MM.1S (cell line): ENCODE results near the gene PPA2.

ENCODE experiments used
- DNase-seq: peaks from one replicate; pipeline ENCODE4 v3.0.0-alpha.2; 2015
- H2AFZ ChIP-seq: fragments of 300-600 bp; sonication (generic); 2 replicates; pipeline ENCODE4 v1.6.0; 2016; ENCODE audit warnings: antibody characterized with exemption, low read length
- H3F3A ChIP-seq: fragments of 300-600 bp; sonication (generic); 2 replicates; pipeline ENCODE4 v1.6.1; 2016; ENCODE audit warnings: mild to moderate bottlenecking, antibody characterized with exemption, low read length, moderate library complexity, mixed read lengths; ENCODE audit not compliant: insufficient read depth
- H3K27ac ChIP-seq: fragments of 300-600 bp; sonication (generic); 2 replicates; pipeline ENCODE4 v1.5.1; 2016; ENCODE audit warnings: mild to moderate bottlenecking, low read length
- H3K27me3 ChIP-seq: fragments of 300-600 bp; sonication (generic); replicated peaks from 2 replicates; pipeline ENCODE4 v1.6.0; 2016; ENCODE audit warnings: low read length; ENCODE audit not compliant: insufficient read depth
- H3K36me3 ChIP-seq: fragments of 300-600 bp; sonication (generic); replicated peaks from 2 replicates; pipeline ENCODE4 v1.6.1; 2016; ENCODE audit warnings: mild to moderate bottlenecking, low read length, mixed read lengths; ENCODE audit not compliant: insufficient read depth
- H3K4me1 ChIP-seq: fragments of 300-600 bp; sonication (generic); 2 replicates; pipeline ENCODE4 v1.6.1; 2016; ENCODE audit warnings: low read length, mixed read lengths
- H3K4me2 ChIP-seq: fragments of 300-600 bp; sonication (generic); 2 replicates; pipeline ENCODE4 v1.6.0; 2016; ENCODE audit warnings: low read depth, low read length
- H3K4me3 ChIP-seq: fragments of 300-600 bp; sonication (generic); 2 replicates; pipeline ENCODE4 v1.5.1; 2016; ENCODE audit warnings: low read length, mixed read lengths
- H3K79me2 ChIP-seq: fragments of 300-600 bp; sonication (generic); 2 replicates; pipeline ENCODE4 v1.6.1; 2016; ENCODE audit warnings: mixed run types, low read length, mixed read lengths
- H3K9ac ChIP-seq: fragments of 300-600 bp; sonication (generic); 2 replicates; pipeline ENCODE4 v1.6.1; 2016; ENCODE audit warnings: low read length, mixed read lengths
- H3K9me2 ChIP-seq: fragments of 300-600 bp; sonication (generic); replicated peaks from 2 replicates; pipeline ENCODE4 v1.6.1; 2016; ENCODE audit warnings: mild to moderate bottlenecking, low read length, mixed read lengths; ENCODE audit not compliant: insufficient read depth
- H3K9me3 ChIP-seq: fragments of 300-600 bp; sonication (generic); replicated peaks from 2 replicates; pipeline ENCODE4 v1.6.1; 2016; ENCODE audit warnings: mild to moderate bottlenecking, low read length, mixed read lengths; ENCODE audit not compliant: insufficient read depth
- H4K20me1 ChIP-seq: fragments of 300-600 bp; sonication (generic); 2 replicates; pipeline ENCODE4 v1.6.1; 2016; ENCODE audit warnings: mild to moderate bottlenecking, low read length, moderate library complexity, mixed read lengths; ENCODE audit not compliant: insufficient read depth
- EZH2 ChIP-seq: fragments of 300-600 bp; sonication (generic); optimal IDR thresholded peaks from 2 replicates; pipeline ENCODE3; 2017; ENCODE audit warnings: low read depth, mild to moderate bottlenecking, antibody characterized with exemption, low read length, mixed read lengths
- EZH2phosphoT487 ChIP-seq: fragments of 300-600 bp; sonication (generic); IDR thresholded peaks from 2 replicates; pipeline ENCODE4 v1.6.1; 2018; ENCODE audit warnings: antibody characterized with exemption, low read length
- TF ChIP-seq, protein P1 (sequence below): fragments of 300-600 bp; sonication (generic); IDR thresholded peaks from 2 replicates; pipeline ENCODE4 v1.5.1; 2016; ENCODE audit warnings: antibody characterized with exemption, low read length, mixed read lengths

The PPA2 gene

DNA sequence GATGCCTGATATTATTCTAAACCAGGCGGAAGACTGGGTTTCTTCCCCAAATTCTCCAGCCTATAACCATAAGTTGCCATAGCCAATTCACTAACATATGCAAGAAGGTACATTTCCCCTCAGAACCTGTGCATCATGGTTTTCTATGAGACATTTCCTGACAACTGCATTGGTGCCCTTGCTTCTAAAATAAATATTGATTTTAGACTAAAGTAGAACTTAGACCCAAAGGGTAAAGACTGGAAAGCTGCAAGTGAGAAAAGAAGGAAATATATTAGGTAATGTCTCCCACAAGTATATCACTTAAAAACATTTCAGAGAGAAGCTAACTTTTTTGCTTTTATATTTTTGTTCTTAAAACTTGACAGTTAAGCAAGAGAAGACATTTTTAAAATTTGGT is 125.1 kb downstream of the PPA2 start:
- TF ChIP-seq EZH2 = no peak
- no peaks in the 10 kb centered on the region for H4K20me1 ChIP-seq
- no peak overlapping the region for H3K9ac ChIP-seq
- no peaks in the 10 kb centered on the region for H3K4me1 ChIP-seq
- H3K4me2 ChIP-seq = no peak overlapping the region
- H2AFZ ChIP-seq = no peak overlapping the region
- no peaks in the 10 kb centered on the region for H3K9me2 ChIP-seq
- H3K36me3 ChIP-seq = no peaks in the 10 kb centered on the region
- H3F3A ChIP-seq = no peaks in the 10 kb centered on the region
- no peaks in the 10 kb centered on the region for H3K79me2 ChIP-seq
- H3K27me3 ChIP-seq = no peaks in the 10 kb centered on the region
- no peak for DNase-seq
- H3K4me3 ChIP-seq = no peak overlapping the region
- H3K27ac ChIP-seq = no peak overlapping the region
- H3K9me3 ChIP-seq = no peaks in the 10 kb centered on the region

DNA sequence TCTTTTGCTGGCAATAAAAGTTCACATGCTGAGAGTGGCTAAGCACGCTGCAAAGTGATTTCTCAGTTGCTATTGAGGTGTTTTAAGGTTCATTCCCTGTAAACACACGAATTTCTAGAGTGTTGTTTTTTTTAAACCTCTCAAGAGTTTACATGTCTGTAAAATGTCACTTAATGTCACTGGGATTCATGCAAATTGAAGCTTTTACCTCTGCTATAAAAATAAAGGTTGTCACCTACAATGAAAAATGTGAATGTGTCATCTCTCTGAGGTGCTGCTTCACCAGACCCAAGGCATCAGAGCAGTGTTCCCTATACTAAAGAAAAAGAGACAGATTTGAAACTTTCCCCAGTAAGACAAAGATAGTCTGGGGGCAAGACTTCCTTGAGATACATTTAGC is 127.0 kb downstream of the PPA2 start:
- H3K4me1 ChIP-seq = no peaks in the 10 kb centered on the region
- H3K9me3 ChIP-seq = no peaks in the 10 kb centered on the region
- no peaks in the 10 kb centered on the region for H3F3A ChIP-seq
- H4K20me1 ChIP-seq = no peaks in the 10 kb centered on the region
- no peaks in the 10 kb centered on the region for H3K9me2 ChIP-seq
- H3K4me2 ChIP-seq = no peak overlapping the region
- H3K9ac ChIP-seq = no peak overlapping the region
- no peak for DNase-seq
- H2AFZ ChIP-seq = no peak overlapping the region
- no peaks in the 10 kb centered on the region for H3K27me3 ChIP-seq
- H3K79me2 ChIP-seq = no peaks in the 10 kb centered on the region
- no peaks in the 10 kb centered on the region for H3K36me3 ChIP-seq
- no peak overlapping the region for H3K27ac ChIP-seq
- no peak for TF ChIP-seq EZH2phosphoT487
- no peak for TF ChIP-seq EZH2
- TF ChIP-seq, protein P1, sequence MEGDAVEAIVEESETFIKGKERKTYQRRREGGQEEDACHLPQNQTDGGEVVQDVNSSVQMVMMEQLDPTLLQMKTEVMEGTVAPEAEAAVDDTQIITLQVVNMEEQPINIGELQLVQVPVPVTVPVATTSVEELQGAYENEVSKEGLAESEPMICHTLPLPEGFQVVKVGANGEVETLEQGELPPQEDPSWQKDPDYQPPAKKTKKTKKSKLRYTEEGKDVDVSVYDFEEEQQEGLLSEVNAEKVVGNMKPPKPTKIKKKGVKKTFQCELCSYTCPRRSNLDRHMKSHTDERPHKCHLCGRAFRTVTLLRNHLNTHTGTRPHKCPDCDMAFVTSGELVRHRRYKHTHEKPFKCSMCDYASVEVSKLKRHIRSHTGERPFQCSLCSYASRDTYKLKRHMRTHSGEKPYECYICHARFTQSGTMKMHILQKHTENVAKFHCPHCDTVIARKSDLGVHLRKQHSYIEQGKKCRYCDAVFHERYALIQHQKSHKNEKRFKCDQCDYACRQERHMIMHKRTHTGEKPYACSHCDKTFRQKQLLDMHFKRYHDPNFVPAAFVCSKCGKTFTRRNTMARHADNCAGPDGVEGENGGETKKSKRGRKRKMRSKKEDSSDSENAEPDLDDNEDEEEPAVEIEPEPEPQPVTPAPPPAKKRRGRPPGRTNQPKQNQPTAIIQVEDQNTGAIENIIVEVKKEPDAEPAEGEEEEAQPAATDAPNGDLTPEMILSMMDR = no peak
- no peak overlapping the region for H3K4me3 ChIP-seq

DNA sequence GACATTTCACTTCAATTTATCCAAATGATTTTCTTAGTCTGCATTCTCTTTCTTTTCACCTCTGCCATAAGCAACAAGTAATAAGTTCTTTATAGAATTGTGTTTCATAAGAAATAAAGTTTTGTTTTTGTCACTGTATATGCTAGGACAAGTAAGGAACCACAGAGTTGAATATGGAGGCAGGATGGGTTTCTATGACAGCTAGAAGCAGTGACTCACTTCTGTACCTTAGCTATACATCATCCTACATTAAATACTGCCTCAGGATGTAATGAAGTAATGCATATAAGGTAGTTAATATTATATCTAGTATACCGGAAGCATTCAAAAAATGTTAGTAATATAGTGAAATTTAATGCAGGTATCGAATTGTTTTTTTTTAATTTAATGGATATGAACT is 128.0 kb downstream of the PPA2 start:
- Histone ChIP-seq H3K4me3 (no peak overlapping the region), H3F3A (no peaks in the 10 kb centered on the region), H3K4me1 (no peaks in the 10 kb centered on the region), H3K36me3 (no peaks in the 10 kb centered on the region), H3K27ac (no peak overlapping the region), H4K20me1 (no peaks in the 10 kb centered on the region), H3K27me3 (no peaks in the 10 kb centered on the region), H3K9me2 (no peaks in the 10 kb centered on the region), H3K9me3 (no peaks in the 10 kb centered on the region), H3K9ac (no peak overlapping the region), H3K79me2 (no peaks in the 10 kb centered on the region), H3K4me2 (no peak overlapping the region), H2AFZ (no peak overlapping the region)
- DNase-seq = no peak
- TF ChIP-seq, protein P1 = no peak
- TF ChIP-seq EZH2 (no peak), EZH2phosphoT487 (no peak)

DNA sequence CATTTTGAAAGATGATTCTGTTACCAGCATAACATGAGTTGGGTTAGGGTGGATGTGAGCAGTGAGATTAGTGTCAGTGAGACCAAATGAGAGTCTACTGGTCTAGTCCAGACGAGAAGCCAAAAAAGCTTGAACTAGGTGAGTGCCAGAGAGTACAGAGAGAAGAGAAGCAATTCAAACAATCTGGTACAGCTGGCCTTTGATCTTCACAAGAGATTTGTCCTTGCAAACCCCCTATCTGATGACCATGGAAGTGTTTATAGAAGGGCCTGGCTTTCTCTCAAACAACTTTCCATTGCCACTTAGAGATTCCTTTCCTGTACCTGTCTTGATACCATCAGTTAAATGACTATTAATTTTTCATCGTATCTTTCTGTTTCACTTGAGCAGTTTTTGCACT is 128.5 kb downstream of the PPA2 start:
- Histone ChIP-seq H3F3A (no peaks in the 10 kb centered on the region), H3K4me2 (no peak overlapping the region), H3K4me3 (no peak overlapping the region), H3K9ac (no peak overlapping the region), H3K9me3 (no peaks in the 10 kb centered on the region), H3K27me3 (no peaks in the 10 kb centered on the region), H2AFZ (no peak overlapping the region), H3K27ac (no peak overlapping the region), H3K36me3 (no peaks in the 10 kb centered on the region), H3K9me2 (no peaks in the 10 kb centered on the region), H3K4me1 (no peaks in the 10 kb centered on the region), H4K20me1 (no peaks in the 10 kb centered on the region), H3K79me2 (no peaks in the 10 kb centered on the region)
- TF ChIP-seq, protein P1 = no peak
- TF ChIP-seq EZH2phosphoT487 = no peak
- no peak for TF ChIP-seq EZH2
- no peak for DNase-seq
